Activated CD8-positive, alpha-beta T cell treated with anti-CD3 and anti-CD28 coated beads for 36 hours (primary cell): ENCODE data around the gene NT5M. TPM values are rescaled to one million over a fixed set of nuclear protein-coding genes. Genes with fewer than 3 reads are reported as not detected.

ENCODE experiments used
- ATAC-seq: fragments of 200-7000 bp; cut with Tn5 transposase; one replicate; pipeline ENCODE4 v1.10.0; 2021; ENCODE audit warnings: mild to moderate bottlenecking, moderate library complexity
- CTCF ChIA-PET: fragments of 350-600 bp; sonication (Branson Sonifier 250); formaldehyde crosslinking; loops from one replicate; lab custom pipeline; 2021; ENCODE audit warnings: antibody characterized with exemption; lab: Charles Lee
- POLR2A ChIA-PET: fragments of 350-600 bp; sonication (Branson Sonifier 250); formaldehyde crosslinking; loops from one replicate; lab custom pipeline; 2021; ENCODE audit warnings: antibody characterized with exemption; lab: Charles Lee
- DNase-seq: peaks from one replicate; pipeline ENCODE4 v3.0.0-alpha.2; 2020
- H3K27ac Mint-ChIP-seq: one replicate; pipeline ENCODE4 v1.8.0; 2021; ENCODE audit warnings: mild to moderate bottlenecking, mixed read lengths
- H3K27me3 Mint-ChIP-seq: one replicate; pipeline ENCODE4 v1.8.0; 2021; ENCODE audit warnings: mixed read lengths
- H3K36me3 Mint-ChIP-seq: one replicate; pipeline ENCODE4 v1.8.0; 2021; ENCODE audit warnings: low read depth, mixed read lengths
- H3K4me1 Mint-ChIP-seq: one replicate; pipeline ENCODE4 v1.8.0; 2021; ENCODE audit warnings: low read depth, mixed read lengths
- H3K4me3 Mint-ChIP-seq: one replicate; pipeline ENCODE4 v1.8.0; 2021; ENCODE audit warnings: mild to moderate bottlenecking, moderate library complexity, mixed read lengths
- H3K9me3 Mint-ChIP-seq: one replicate; pipeline ENCODE4 v1.8.0; 2021; ENCODE audit warnings: mixed read lengths
- CTCF ChIP-seq: fragments of 200-600 bp; IDR thresholded peaks from one replicate; pipeline ENCODE4 v1.8.0; 2022; ENCODE audit warnings: antibody characterized with exemption, mild to moderate bottlenecking
- intact Hi-C: fragments of 100-400 bp; cut with micrococcal nuclease; formaldehyde crosslinking; loops from one replicate; pipeline ENCODE4 v1.10.0; 2022
- total RNA-seq, 2 experiments: library from RNA; stranded (reverse); gene quantifications; one replicate each; pipeline ENCODE4 v1.2.3, GENCODE V29; 2021

NT5M gene
- total RNA-seq, 2 experiments from 2014 or later: 8.3 to 9.4 TPM

- ChIA-PET CTCF (interaction anchor here (1.7 kb wide), 1 partner anchor 11 kb away, joined by 5 read pairs; no protein-coding TSS in a partner anchor), POLR2A (no interaction called here)
- no peak for ATAC-seq
- Mint-ChIP-seq H3K9me3 (no peaks in the 10 kb centered on the region), H3K36me3 (no peaks in the 10 kb centered on the region), H3K4me1 (no peaks in the 10 kb centered on the region), H3K27me3 (no peaks in the 10 kb centered on the region), H3K27ac (no peak overlapping the region), H3K4me3 (no peak overlapping the region)
- no peak for TF ChIP-seq CTCF
- DNase-seq: no peak
- intact Hi-C loops: no loop called here
Measured at GRCh38 chr17:17344507-17345293, 41.5 kb downstream of the NT5M start.

GRCh38 chr17:17345294-17345597 lies 42.1 kb downstream of the NT5M start:
- Mint-ChIP-seq H3K36me3 (no peaks in the 10 kb centered on the region), H3K27me3 (no peaks in the 10 kb centered on the region), H3K9me3 (no peaks in the 10 kb centered on the region), H3K4me3 (no peak overlapping the region), H3K4me1 (no peaks in the 10 kb centered on the region), H3K27ac (no peak overlapping the region)
- intact Hi-C loops: no loop called here
- no peak for DNase-seq
- POLR2A ChIA-PET: no interaction called here
- ATAC-seq: no peak
- TF ChIP-seq CTCF: no peak
- CTCF ChIA-PET: interaction anchor here (1.7 kb wide), 1 partner anchor 10 kb away, joined by 5 read pairs; no protein-coding TSS in a partner anchor

GRCh38 chr17:17345686-17346427 lies 42.7 kb downstream of the NT5M start:
- Mint-ChIP-seq H3K36me3 (no peaks in the 10 kb centered on the region), H3K4me1 (no peaks in the 10 kb centered on the region), H3K27ac (no peak overlapping the region), H3K4me3 (no peak overlapping the region), H3K27me3 (no peaks in the 10 kb centered on the region), H3K9me3 (no peaks in the 10 kb centered on the region)
- ATAC-seq (no peak), DNase-seq (no peak)
- POLR2A ChIA-PET: no interaction called here
- CTCF ChIA-PET: interaction anchor here (1.7 kb wide), 1 partner anchor 9 kb away, joined by 5 read pairs; no protein-coding TSS in a partner anchor
- no peak for TF ChIP-seq CTCF
- intact Hi-C loops: no loop called here

- Mint-ChIP-seq H3K27ac (no peak overlapping the region), H3K36me3 (no peaks in the 10 kb centered on the region), H3K4me1 (no peaks in the 10 kb centered on the region), H3K9me3 (no peaks in the 10 kb centered on the region), H3K27me3 (no peaks in the 10 kb centered on the region), H3K4me3 (no peak overlapping the region)
- POLR2A ChIA-PET: interaction anchor here (0.6 kb wide), 1 partner anchor 10 kb away, joined by 3 read pairs; no protein-coding TSS in a partner anchor
- intact Hi-C loops: no loop called here
- ATAC-seq (no peak), DNase-seq (no peak)
- no peak for TF ChIP-seq CTCF
- CTCF ChIA-PET: interaction anchor here (0.6 kb wide), 1 partner anchor 10 kb away, joined by 3 read pairs; no protein-coding TSS in a partner anchor
Measured at GRCh38 chr17:17346428-17347233, 43.5 kb downstream of the NT5M start.
